Stimulated activated CD4-positive, alpha-beta T cell treated with anti-CD3 and anti-CD28 coated beads, Interleukin-4, amount 100 ng/mL, for 48 hours (primary cell): Measurements from ENCODE around the gene PPM1E.
"Not testable (repeated sequence)": the region's sequence is repeated elsewhere in the genome, so short reads cannot be mapped to it uniquely, and the experiment has no call there.

Source experiments
- DNase-seq, 2 donors: peaks; one replicate each; pipeline ENCODE4 v3.0.0-alpha.2; 2020; ENCODE audit warnings: low read depth in 2 of 2

The PPM1E gene

GRCh38 chr17:58947824-58948223 lies 192.2 kb downstream of the PPM1E start:
- DNase-seq, result no peak

- not testable (repeated sequence) for DNase-seq
Observed at GRCh38 chr17:58954358-58954757, 198.7 kb downstream of the PPM1E start.

GRCh38 chr17:58956997-58957724 lies 201.5 kb downstream of the PPM1E start:
- DNase-seq, result no peak

GRCh38 chr17:58957725-58958073 lies 202.0 kb downstream of the PPM1E start:
- not testable (repeated sequence) for DNase-seq

GRCh38 chr17:58960068-58960467 lies 204.4 kb downstream of the PPM1E start:
- DNase-seq, result no peak

- DNase-seq, result no peak
Observed at GRCh38 chr17:58965221-58965620, 209.6 kb downstream of the PPM1E start.

GRCh38 chr17:58966208-58966607 lies 210.6 kb downstream of the PPM1E start:
- no peak for DNase-seq

GRCh38 chr17:58968426-58969061 lies 212.9 kb downstream of the PPM1E start:
- no peak for DNase-seq

- no peak for DNase-seq
Observed at GRCh38 chr17:58969156-58969555, 213.5 kb downstream of the PPM1E start.

- DNase-seq, result no peak
Observed at GRCh38 chr17:58969612-58970011, 214.0 kb downstream of the PPM1E start.

- no peak for DNase-seq
Observed at GRCh38 chr17:58970609-58971450, 215.2 kb downstream of the PPM1E start.

- no peak for DNase-seq
Observed at GRCh38 chr17:58974354-58974753, 218.7 kb downstream of the PPM1E start.

- DNase-seq, result no peak
Observed at GRCh38 chr17:58976541-58976940, 220.9 kb downstream of the PPM1E start.

- no peak for DNase-seq
Observed at GRCh38 chr17:58980706-58981481, 225.2 kb downstream of the PPM1E start.

- DNase-seq, result no peak
Observed at GRCh38 chr17:58982626-58983025, 227.0 kb downstream of the PPM1E start.

- no peak for DNase-seq
Observed at GRCh38 chr17:58985367-58985766, 229.7 kb downstream of the PPM1E start.

- DNase-seq, result no peak
Observed at GRCh38 chr17:58985971-58986370, 230.3 kb downstream of the PPM1E start.

GRCh38 chr17:58989629-58990028 lies 234.0 kb downstream of the PPM1E start:
- no peak for DNase-seq

- peak in 1 of 2 donors; percentile 1 for DNase-seq
Observed at GRCh38 chr17:58991718-58992331, 236.2 kb downstream of the PPM1E start.

GRCh38 chr17:58993311-58993710 lies 237.7 kb downstream of the PPM1E start:
- DNase-seq, result no peak

- no peak for DNase-seq
Observed at GRCh38 chr17:58995247-58995940, 239.7 kb downstream of the PPM1E start.
